Measurements from ENCODE around the gene ISY1.
"Not testable (repeated sequence)": the region's sequence is repeated elsewhere in the genome, so short reads cannot be mapped to it uniquely, and the experiment has no call there.

Gene ISY1

GRCh38 chr3:129120254-129121004 is 40.4 kb downstream of the ISY1 start:
- Histone ChIP-seq H3K27me3 (ENCODE audit: control insufficient read depth, insufficient read depth, low read length) (no peaks in the 10 kb centered on the region), H3K4me1 (ENCODE audit: control insufficient read depth, insufficient read depth, low read length) (peaks cover 6% of the 10 kb centered on the region; the same call in 1 of the 2 replicates), H3K27ac (ENCODE audit: low read length) (no peak overlapping the region), H3K36me3 (ENCODE audit: control insufficient read depth, insufficient read depth, low read length) (no peaks in the 10 kb centered on the region), H3K9me3 (ENCODE audit: control insufficient read depth, insufficient read depth, low read length) (no peaks in the 10 kb centered on the region), H3K4me3 (ENCODE audit: low read length) (peak overlapping the region; percentile 93)
- peak; percentile 66 for DNase-seq (ENCODE audit: low read depth, low spot score)
- WGBS (ENCODE audit: insufficient coverage, insufficient read length) = no CpG with 5 or more reads among the region's 18 CpGs

GRCh38 chr3:129119365-129120100 is 41.3 kb downstream of the ISY1 start:
- DNase-seq (ENCODE audit: low read depth, low spot score) = no peak
- Histone ChIP-seq H3K4me1 (ENCODE audit: control insufficient read depth, insufficient read depth, low read length) (peaks cover 6% of the 10 kb centered on the region; the same call in 1 of the 2 replicates), H3K36me3 (ENCODE audit: control insufficient read depth, insufficient read depth, low read length) (no peaks in the 10 kb centered on the region), H3K4me3 (ENCODE audit: low read length) (no peak overlapping the region; the same call in 1 of the 2 replicates), H3K9me3 (ENCODE audit: control insufficient read depth, insufficient read depth, low read length) (no peaks in the 10 kb centered on the region), H3K27ac (ENCODE audit: low read length) (no peak overlapping the region), H3K27me3 (ENCODE audit: control insufficient read depth, insufficient read depth, low read length) (no peaks in the 10 kb centered on the region)
- WGBS (ENCODE audit: insufficient coverage, insufficient read length) = no CpG with 5 or more reads among the region's 13 CpGs

GRCh38 chr3:129118745-129119144 is 42.1 kb downstream of the ISY1 start:
- Histone ChIP-seq H3K4me3 (ENCODE audit: low read length) (no peak overlapping the region), H3K9me3 (ENCODE audit: control insufficient read depth, insufficient read depth, low read length) (no peaks in the 10 kb centered on the region), H3K27ac (ENCODE audit: low read length) (no peak overlapping the region), H3K4me1 (ENCODE audit: control insufficient read depth, insufficient read depth, low read length) (peaks cover 6% of the 10 kb centered on the region; the same call in 1 of the 2 replicates), H3K36me3 (ENCODE audit: control insufficient read depth, insufficient read depth, low read length) (no peaks in the 10 kb centered on the region), H3K27me3 (ENCODE audit: control insufficient read depth, insufficient read depth, low read length) (no peaks in the 10 kb centered on the region)
- no CpG with 5 or more reads among the region's 5 CpGs for WGBS (ENCODE audit: insufficient coverage, insufficient read length)
- no peak for DNase-seq (ENCODE audit: low read depth, low spot score)

- Histone ChIP-seq H3K27me3 (ENCODE audit: control insufficient read depth, insufficient read depth, low read length) (no peaks in the 10 kb centered on the region), H3K27ac (ENCODE audit: low read length) (no peak overlapping the region), H3K4me3 (ENCODE audit: low read length) (no peak overlapping the region), H3K36me3 (ENCODE audit: control insufficient read depth, insufficient read depth, low read length) (no peaks in the 10 kb centered on the region), H3K4me1 (ENCODE audit: control insufficient read depth, insufficient read depth, low read length) (peaks cover 6% of the 10 kb centered on the region; the same call in 1 of the 2 replicates), H3K9me3 (ENCODE audit: control insufficient read depth, insufficient read depth, low read length) (no peaks in the 10 kb centered on the region)
- DNase-seq (ENCODE audit: low read depth, low spot score) = no peak
Observed at GRCh38 chr3:129117134-129117533, 43.7 kb downstream of the ISY1 start.

GRCh38 chr3:129116482-129116946 is 44.3 kb downstream of the ISY1 start:
- peaks cover 6% of the 10 kb centered on the region; the same call in 1 of the 2 replicates for H3K4me1 ChIP-seq (ENCODE audit: control insufficient read depth, insufficient read depth, low read length)
- no peak overlapping the region for H3K4me3 ChIP-seq (ENCODE audit: low read length)
- H3K27ac ChIP-seq (ENCODE audit: low read length) = no peak overlapping the region
- H3K27me3 ChIP-seq (ENCODE audit: control insufficient read depth, insufficient read depth, low read length) = no peaks in the 10 kb centered on the region
- WGBS (ENCODE audit: insufficient coverage, insufficient read length) = no CpG with 5 or more reads among the region's 5 CpGs
- H3K36me3 ChIP-seq (ENCODE audit: control insufficient read depth, insufficient read depth, low read length) = no peaks in the 10 kb centered on the region
- H3K9me3 ChIP-seq (ENCODE audit: control insufficient read depth, insufficient read depth, low read length) = no peaks in the 10 kb centered on the region
- DNase-seq (ENCODE audit: low read depth, low spot score) = no peak

GRCh38 chr3:129114455-129114854 is 46.4 kb downstream of the ISY1 start:
- no peaks in the 10 kb centered on the region for H3K9me3 ChIP-seq (ENCODE audit: control insufficient read depth, insufficient read depth, low read length)
- DNase-seq (ENCODE audit: low read depth, low spot score) = no peak
- H3K27ac ChIP-seq (ENCODE audit: low read length) = no peak overlapping the region
- H3K27me3 ChIP-seq (ENCODE audit: control insufficient read depth, insufficient read depth, low read length) = no peaks in the 10 kb centered on the region
- peaks cover 2% of the 10 kb centered on the region; the same call in 1 of the 2 replicates for H3K4me1 ChIP-seq (ENCODE audit: control insufficient read depth, insufficient read depth, low read length)
- H3K36me3 ChIP-seq (ENCODE audit: control insufficient read depth, insufficient read depth, low read length) = no peaks in the 10 kb centered on the region
- no peak overlapping the region for H3K4me3 ChIP-seq (ENCODE audit: low read length)
- WGBS (ENCODE audit: insufficient coverage, insufficient read length) = no CpG with 5 or more reads among the region's 6 CpGs

GRCh38 chr3:129112308-129113052 is 48.4 kb downstream of the ISY1 start:
- DNase-seq (ENCODE audit: low read depth, low spot score) = no peak
- Histone ChIP-seq H3K4me1 (ENCODE audit: control insufficient read depth, insufficient read depth, low read length) (peaks cover 2% of the 10 kb centered on the region; the same call in 1 of the 2 replicates), H3K27ac (ENCODE audit: low read length) (no peak overlapping the region), H3K4me3 (ENCODE audit: low read length) (no peak overlapping the region), H3K36me3 (ENCODE audit: control insufficient read depth, insufficient read depth, low read length) (no peaks in the 10 kb centered on the region), H3K9me3 (ENCODE audit: control insufficient read depth, insufficient read depth, low read length) (no peaks in the 10 kb centered on the region), H3K27me3 (ENCODE audit: control insufficient read depth, insufficient read depth, low read length) (no peaks in the 10 kb centered on the region)
- WGBS (ENCODE audit: insufficient coverage, insufficient read length) = no CpG with 5 or more reads among the region's 3 CpGs

- not testable (repeated sequence) for H3K4me3 ChIP-seq (ENCODE audit: low read length); H3K36me3 ChIP-seq (ENCODE audit: control insufficient read depth, insufficient read depth, low read length); H3K27me3 ChIP-seq (ENCODE audit: control insufficient read depth, insufficient read depth, low read length); H3K4me1 ChIP-seq (ENCODE audit: control insufficient read depth, insufficient read depth, low read length); H3K9me3 ChIP-seq (ENCODE audit: control insufficient read depth, insufficient read depth, low read length); H3K27ac ChIP-seq (ENCODE audit: low read length); DNase-seq (ENCODE audit: low read depth, low spot score)
- WGBS (ENCODE audit: insufficient coverage, insufficient read length) = no CpG with 5 or more reads among the region's 10 CpGs
Observed at GRCh38 chr3:129111076-129111780, 49.6 kb downstream of the ISY1 start.

GRCh38 chr3:129107793-129108192 is 53.1 kb downstream of the ISY1 start:
- Histone ChIP-seq H3K9me3 (ENCODE audit: control insufficient read depth, insufficient read depth, low read length) (no peaks in the 10 kb centered on the region), H3K27ac (ENCODE audit: low read length) (no peak overlapping the region), H3K27me3 (ENCODE audit: control insufficient read depth, insufficient read depth, low read length) (no peaks in the 10 kb centered on the region), H3K36me3 (ENCODE audit: control insufficient read depth, insufficient read depth, low read length) (no peaks in the 10 kb centered on the region), H3K4me3 (ENCODE audit: low read length) (no peak overlapping the region), H3K4me1 (ENCODE audit: control insufficient read depth, insufficient read depth, low read length) (no peaks in the 10 kb centered on the region)
- no CpG with 5 or more reads among the region's 8 CpGs for WGBS (ENCODE audit: insufficient coverage, insufficient read length)
- DNase-seq (ENCODE audit: low read depth, low spot score) = no peak

Measured in iPS DF 6.9 (cell line).